HFF-Myc (cell line): ENCODE measurements around the gene PSAPL1.

Source experiments
- DNase-seq: peaks from one replicate; pipeline ENCODE4 v3.0.0-alpha.2; 2011; ENCODE audit warnings: low read depth; ENCODE audit errors: extremely low read depth
- H3K4me3 ChIP-seq: replicated peaks from 2 replicates; pipeline ENCODE4 v1.5.1; 2011; ENCODE audit warnings: low read depth, mild to moderate bottlenecking, control low read depth, low read length
- CTCF ChIP-seq: IDR thresholded peaks from 2 replicates; pipeline ENCODE4 v1.5.1; 2012; ENCODE audit warnings: mild to moderate bottlenecking, low read depth, low read length, control low read depth; ENCODE audit errors: missing control alignments

The PSAPL1 gene

GRCh38 chr4:7467471-7467870, 32.7 kb upstream of the PSAPL1 start:
- no peak for DNase-seq
- no peak overlapping the region for H3K4me3 ChIP-seq
- no peak for TF ChIP-seq CTCF

- DNase-seq, result no peak
- TF ChIP-seq CTCF, result no peak
- H3K4me3 ChIP-seq, result no peak overlapping the region
Observed at GRCh38 chr4:7466904-7467303, 32.2 kb upstream of the PSAPL1 start.

DNA sequence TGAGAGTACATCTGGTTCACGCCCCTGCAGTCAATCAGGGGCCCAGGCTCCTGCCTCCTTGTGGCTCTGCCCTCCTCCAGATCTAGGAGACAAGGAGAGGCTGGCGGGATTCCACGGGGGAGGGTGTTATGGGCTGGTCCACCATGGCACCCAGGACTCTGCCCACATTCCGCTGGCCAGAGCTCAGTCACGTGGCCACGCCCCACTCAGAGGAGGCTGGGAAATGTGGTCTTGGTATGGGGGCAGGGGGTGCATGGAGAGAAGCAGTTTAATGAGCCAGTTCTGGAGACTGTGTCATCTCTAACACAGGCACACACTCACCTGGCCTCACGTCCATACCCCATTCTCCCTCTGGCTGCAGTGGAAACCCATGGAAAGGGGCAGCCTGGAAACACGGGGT, 31.5 kb upstream of the PSAPL1 start:
- DNase-seq, result no peak

GRCh38 chr4:7465017-7465416, 30.3 kb upstream of the PSAPL1 start:
- TF ChIP-seq CTCF, result no peak
- DNase-seq, result no peak
- no peak overlapping the region for H3K4me3 ChIP-seq

More for the DNA sequence above, 31.5 kb upstream of the PSAPL1 start:
- no peak for TF ChIP-seq CTCF
- no peak overlapping the region for H3K4me3 ChIP-seq

GRCh38 chr4:7464259-7464655, 29.5 kb upstream of the PSAPL1 start:
- no peak overlapping the region for H3K4me3 ChIP-seq
- DNase-seq, result no peak
- TF ChIP-seq CTCF, result no peak

- TF ChIP-seq CTCF, result no peak
- no peak for DNase-seq
- H3K4me3 ChIP-seq, result no peak overlapping the region
Observed at GRCh38 chr4:7463566-7464258, 29.0 kb upstream of the PSAPL1 start.

- peak; percentile 6 for DNase-seq
- TF ChIP-seq CTCF, result peak; percentile 49
- H3K4me3 ChIP-seq, result no peak overlapping the region
Observed at GRCh38 chr4:7462509-7462971, 27.8 kb upstream of the PSAPL1 start.
